HAP-1 (cell line): ENCODE measurements around the gene VEPH1.
"Not testable (repeated sequence)": the region's sequence is repeated elsewhere in the genome, so short reads cannot be mapped to it uniquely, and the experiment has no call there.

Experiments
- DNase-seq, 2 experiments: peaks; one replicate each; pipeline ENCODE4 v3.0.0-alpha.2; 2016 to 2020; ENCODE audit warnings: low spot score in 2 of 2
- H3K27me3 ChIP-seq: fragments of 250-450 bp; sonication (Bioruptor Pico); 2 replicates; pipeline ENCODE4 v1.5.1; 2020; ENCODE audit warnings: low read depth, mild to moderate bottlenecking, moderate library complexity
- H3K36me3 ChIP-seq: fragments of 250-450 bp; sonication (Bioruptor Pico); replicated peaks from 2 replicates; pipeline ENCODE4 v1.5.1; 2020; ENCODE audit warnings: mild to moderate bottlenecking
- H3K4me1 ChIP-seq: fragments of 250-450 bp; sonication (Bioruptor Pico); 2 replicates; pipeline ENCODE4 v1.5.1; 2020; ENCODE audit warnings: mild to moderate bottlenecking
- H3K4me3 ChIP-seq: fragments of 250-450 bp; sonication (Bioruptor Pico); 2 replicates; pipeline ENCODE4 v1.5.1; 2020; ENCODE audit warnings: mild to moderate bottlenecking, moderate library complexity
- H3K9me3 ChIP-seq: fragments of 250-450 bp; sonication (Bioruptor Pico); 2 replicates; pipeline ENCODE4 v1.5.1; 2020; ENCODE audit warnings: mild to moderate bottlenecking, moderate library complexity
- in situ Hi-C: fragments of 300-500 bp; cut with MboI; formaldehyde crosslinking; loops from 3 replicates; pipeline ENCODE4 v1.14.3; 2020; ENCODE audit warnings: low sequenced_read_pairs, inconsistent platforms, mixed read lengths

The VEPH1 gene

GRCh38 chr3:157370867-157371266, 132.3 kb downstream of the VEPH1 start:
- Histone ChIP-seq H3K36me3 (no peaks in the 10 kb centered on the region), H3K4me3 (no peak overlapping the region), H3K4me1 (peaks cover 15% of the 10 kb centered on the region), H3K9me3 (no peaks in the 10 kb centered on the region), H3K27me3 (no peaks in the 10 kb centered on the region)
- in situ Hi-C loops = no loop called here
- DNase-seq = no peak

GRCh38 chr3:157369727-157370421, 133.3 kb downstream of the VEPH1 start:
- in situ Hi-C loops = no loop called here

DNA sequence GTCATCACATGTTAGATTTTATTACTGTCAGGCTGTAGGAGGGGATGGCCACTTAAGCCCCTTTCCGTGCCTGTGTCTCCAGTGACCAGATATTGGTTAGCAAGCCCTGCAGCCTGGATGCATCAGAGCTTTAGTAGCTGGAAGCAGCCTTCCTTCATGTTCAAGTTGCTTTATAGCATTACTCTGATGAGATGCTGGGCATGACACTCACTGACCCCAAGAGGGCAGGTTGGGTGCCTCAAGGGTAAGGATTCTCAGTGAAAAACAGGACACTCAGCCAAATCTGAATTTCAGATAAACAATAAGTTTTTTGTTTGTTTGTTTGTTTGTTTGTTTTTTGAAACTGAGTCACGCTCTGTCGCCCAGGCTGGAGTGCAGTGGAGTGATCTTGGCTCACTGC, 135.0 kb downstream of the VEPH1 start:
- H3K4me1 ChIP-seq = no peaks in the 10 kb centered on the region
- DNase-seq = no peak
- 0 out of 2 replicates have a peak, but pooled peaks cover 3% of the 10 kb centered on the region for H3K27me3 ChIP-seq
- H3K9me3 ChIP-seq = no peaks in the 10 kb centered on the region
- H3K36me3 ChIP-seq = no peaks in the 10 kb centered on the region
- in situ Hi-C loops = no loop called here
- H3K4me3 ChIP-seq = no peak overlapping the region

More at GRCh38 chr3:157369727-157370421, 133.3 kb downstream of the VEPH1 start:
- peaks cover 6% of the 10 kb centered on the region for H3K4me1 ChIP-seq
- no peak overlapping the region for H3K4me3 ChIP-seq
- H3K36me3 ChIP-seq = no peaks in the 10 kb centered on the region
- H3K27me3 ChIP-seq = no peaks in the 10 kb centered on the region
- no peak for DNase-seq
- H3K9me3 ChIP-seq = no peaks in the 10 kb centered on the region

GRCh38 chr3:157363393-157363792, 139.8 kb downstream of the VEPH1 start:
- no peak for DNase-seq
- H3K27me3 ChIP-seq = peaks cover 21% of the 10 kb centered on the region
- in situ Hi-C loops = no loop called here

DNA sequence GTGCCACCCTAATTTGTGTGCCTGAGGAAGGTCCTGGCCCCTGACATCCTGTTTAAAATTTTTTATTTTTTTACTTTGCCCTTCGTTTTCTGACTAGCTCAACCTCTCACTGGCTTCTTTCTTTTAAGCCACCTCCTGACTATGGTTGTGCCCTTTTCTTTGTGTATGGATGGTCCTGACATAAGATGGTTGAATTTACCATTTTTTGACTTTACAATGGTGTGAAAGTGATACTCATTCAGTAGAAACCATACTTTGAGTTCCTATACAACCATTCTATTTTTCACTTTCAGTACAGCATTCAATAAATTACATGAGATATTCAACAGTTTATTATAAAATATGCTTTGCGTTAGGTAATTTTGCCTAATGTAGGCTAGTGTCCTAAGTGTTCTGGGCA, 140.9 kb downstream of the VEPH1 start:
- Histone ChIP-seq H3K9me3 (no peaks in the 10 kb centered on the region), H3K4me3 (no peak overlapping the region), H3K36me3 (no peaks in the 10 kb centered on the region), H3K27me3 (peaks cover 25% of the 10 kb centered on the region), H3K4me1 (no peaks in the 10 kb centered on the region)
- no peak for DNase-seq
- in situ Hi-C loops = no loop called here

More at GRCh38 chr3:157363393-157363792, 139.8 kb downstream of the VEPH1 start:
- Histone ChIP-seq H3K36me3 (no peaks in the 10 kb centered on the region), H3K9me3 (no peaks in the 10 kb centered on the region), H3K4me1 (no peaks in the 10 kb centered on the region), H3K4me3 (no peak overlapping the region)

- in situ Hi-C loops = no loop called here
- H3K9me3 ChIP-seq = no peaks in the 10 kb centered on the region
- H3K27me3 ChIP-seq = peaks cover 32% of the 10 kb centered on the region
- no peaks in the 10 kb centered on the region for H3K36me3 ChIP-seq
- no peak overlapping the region for H3K4me3 ChIP-seq
- H3K4me1 ChIP-seq = no peaks in the 10 kb centered on the region
- DNase-seq = no peak
Observed at GRCh38 chr3:157360044-157360443, 143.2 kb downstream of the VEPH1 start.

DNA sequence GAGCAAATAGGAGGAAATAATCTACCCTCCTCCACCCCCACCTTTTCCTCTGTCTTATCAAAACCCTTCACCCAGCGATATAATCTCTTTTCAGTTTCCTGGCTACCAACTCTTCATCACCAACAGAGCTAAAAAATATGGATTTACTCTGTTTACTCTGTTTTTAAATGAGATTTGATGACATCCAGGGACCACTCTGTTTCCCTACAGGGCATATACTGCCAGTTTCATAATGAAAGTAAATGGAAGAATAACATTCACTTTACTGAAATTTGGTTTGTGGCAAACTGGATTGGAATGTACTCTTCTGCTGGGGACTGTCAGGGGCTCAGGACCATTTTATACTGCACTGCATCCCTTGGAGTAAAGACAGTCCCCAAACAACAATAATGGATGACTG, 146.7 kb downstream of the VEPH1 start:
- no peak for DNase-seq
- Histone ChIP-seq H3K36me3 (no peaks in the 10 kb centered on the region), H3K4me3 (no peak overlapping the region), H3K4me1 (no peaks in the 10 kb centered on the region), H3K27me3 (peaks cover 29% of the 10 kb centered on the region), H3K9me3 (no peaks in the 10 kb centered on the region)
- in situ Hi-C loops = no loop called here

DNA sequence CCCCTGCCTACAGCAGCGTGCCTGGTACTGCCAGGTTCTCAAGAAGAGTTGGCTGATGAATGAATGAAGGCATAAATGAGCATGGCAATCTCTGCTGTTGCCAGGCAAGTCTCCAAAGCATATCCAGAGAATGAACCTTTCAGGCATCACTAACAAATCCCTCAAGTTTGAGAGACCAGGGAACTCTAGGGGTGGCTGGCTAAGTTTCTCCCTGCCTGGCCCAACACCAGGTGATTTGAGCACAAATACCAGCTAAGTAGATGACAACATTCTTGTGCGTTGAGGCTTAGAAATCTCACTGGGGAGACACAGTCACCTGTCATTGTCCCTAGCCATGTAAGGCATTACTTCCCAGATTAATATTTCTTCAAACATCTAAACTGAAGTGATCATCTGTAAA, 147.9 kb downstream of the VEPH1 start:
- H3K4me1 ChIP-seq = no peaks in the 10 kb centered on the region
- no peak for DNase-seq
- no peaks in the 10 kb centered on the region for H3K36me3 ChIP-seq
- H3K4me3 ChIP-seq = no peak overlapping the region
- in situ Hi-C loops = no loop called here
- no peaks in the 10 kb centered on the region for H3K9me3 ChIP-seq
- H3K27me3 ChIP-seq = peaks cover 24% of the 10 kb centered on the region

DNA sequence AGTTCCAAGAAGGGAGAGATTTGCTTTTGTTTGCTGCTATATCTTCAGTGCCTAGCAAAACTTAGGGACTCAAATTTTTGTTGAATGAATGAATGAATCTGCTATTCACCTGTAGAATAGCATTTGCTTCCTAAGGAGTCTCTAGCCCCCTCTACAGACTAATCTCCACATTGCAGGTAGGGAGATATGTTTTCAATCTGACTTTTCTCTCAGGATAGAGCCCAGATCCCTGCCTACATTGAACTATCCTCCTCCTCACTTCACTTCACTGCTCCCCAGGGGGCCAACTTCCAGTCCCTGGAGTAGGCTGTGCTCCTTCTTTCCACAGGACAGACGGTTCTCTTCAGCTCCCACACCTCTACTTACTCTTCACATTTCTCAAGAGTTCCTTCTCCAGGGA, 148.5 kb downstream of the VEPH1 start:
- Histone ChIP-seq H3K4me1 (no peaks in the 10 kb centered on the region), H3K4me3 (no peak overlapping the region), H3K36me3 (no peaks in the 10 kb centered on the region), H3K9me3 (no peaks in the 10 kb centered on the region), H3K27me3 (peaks cover 20% of the 10 kb centered on the region)
- in situ Hi-C loops = no loop called here
- DNase-seq = peak in 1 of 2 experiments; percentile 59

DNA sequence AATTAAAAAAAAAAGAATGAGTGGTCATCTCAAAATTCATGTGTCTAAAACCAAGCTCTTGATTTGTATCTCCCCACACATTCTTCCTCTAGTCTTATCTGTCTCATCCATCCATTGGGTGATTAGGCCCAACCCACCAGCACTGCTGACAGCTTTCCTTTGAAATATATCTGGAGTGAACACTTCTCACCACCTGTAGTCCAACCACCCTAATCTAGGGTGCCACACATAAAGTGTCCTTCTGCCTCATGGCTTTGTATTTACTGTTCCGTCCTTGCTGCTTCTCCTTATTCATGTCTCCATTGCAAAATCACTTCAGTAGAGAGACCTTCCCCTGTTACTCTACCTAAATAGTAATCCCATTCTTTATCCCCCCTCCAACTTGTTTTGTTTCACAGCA, 149.0 kb downstream of the VEPH1 start:
- no peaks in the 10 kb centered on the region for H3K9me3 ChIP-seq
- no peak for DNase-seq
- in situ Hi-C loops = no loop called here

DNA sequence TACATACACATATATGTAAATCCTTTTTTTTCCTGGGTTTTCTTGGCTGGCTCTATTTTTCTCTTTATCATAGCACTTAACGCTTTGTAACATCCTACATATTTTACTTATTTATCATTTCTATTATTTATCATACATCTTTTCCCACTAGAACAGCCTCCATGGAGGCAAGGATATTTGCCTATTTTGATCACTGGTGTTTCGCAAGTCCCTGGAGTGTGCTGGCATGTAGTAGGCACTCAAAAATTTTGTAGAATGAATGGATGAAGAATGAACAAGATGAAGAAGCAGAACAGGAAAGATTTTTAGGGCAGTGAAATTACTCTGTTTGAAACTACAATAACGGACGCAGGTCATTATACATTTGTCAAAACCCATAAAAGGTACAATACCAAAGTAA, 149.6 kb downstream of the VEPH1 start:
- Histone ChIP-seq H3K4me3 (no peak overlapping the region), H3K36me3 (no peaks in the 10 kb centered on the region), H3K27me3 (peaks cover 13% of the 10 kb centered on the region), H3K4me1 (no peaks in the 10 kb centered on the region), H3K9me3 (no peaks in the 10 kb centered on the region)
- DNase-seq = no peak
- in situ Hi-C loops = no loop called here

More for the DNA sequence above, 149.0 kb downstream of the VEPH1 start:
- peaks cover 18% of the 10 kb centered on the region for H3K27me3 ChIP-seq
- no peak overlapping the region for H3K4me3 ChIP-seq
- H3K36me3 ChIP-seq = no peaks in the 10 kb centered on the region
- H3K4me1 ChIP-seq = no peaks in the 10 kb centered on the region

GRCh38 chr3:157351981-157352380, 151.2 kb downstream of the VEPH1 start:
- Histone ChIP-seq H3K9me3 (no peaks in the 10 kb centered on the region), H3K4me3 (no peak overlapping the region), H3K4me1 (no peaks in the 10 kb centered on the region), H3K36me3 (no peaks in the 10 kb centered on the region), H3K27me3 (peaks cover 6% of the 10 kb centered on the region)
- DNase-seq = no peak
- in situ Hi-C loops = no loop called here

DNA sequence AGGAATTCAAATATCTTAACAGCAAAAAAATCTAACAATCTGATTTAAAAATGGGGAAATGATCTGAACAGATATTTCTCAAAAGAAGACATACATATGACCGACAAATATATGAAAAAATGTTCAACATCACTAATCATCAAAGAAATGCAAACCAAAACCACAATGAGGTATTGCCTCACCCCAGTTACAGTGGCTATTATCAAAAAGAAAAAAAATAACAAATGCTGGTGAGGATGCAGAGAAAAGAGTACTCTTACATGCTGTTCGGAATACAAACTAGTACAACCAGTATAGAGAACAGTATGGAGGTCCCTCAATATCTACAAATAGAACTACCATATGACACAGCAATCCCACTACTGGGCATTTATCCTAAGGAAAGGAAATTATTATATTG, 152.6 kb downstream of the VEPH1 start:
- H3K4me1 ChIP-seq, H3K4me3 ChIP-seq, in situ Hi-C loops, H3K9me3 ChIP-seq, H3K27me3 ChIP-seq, H3K36me3 ChIP-seq, DNase-seq: not testable (repeated sequence)

DNA sequence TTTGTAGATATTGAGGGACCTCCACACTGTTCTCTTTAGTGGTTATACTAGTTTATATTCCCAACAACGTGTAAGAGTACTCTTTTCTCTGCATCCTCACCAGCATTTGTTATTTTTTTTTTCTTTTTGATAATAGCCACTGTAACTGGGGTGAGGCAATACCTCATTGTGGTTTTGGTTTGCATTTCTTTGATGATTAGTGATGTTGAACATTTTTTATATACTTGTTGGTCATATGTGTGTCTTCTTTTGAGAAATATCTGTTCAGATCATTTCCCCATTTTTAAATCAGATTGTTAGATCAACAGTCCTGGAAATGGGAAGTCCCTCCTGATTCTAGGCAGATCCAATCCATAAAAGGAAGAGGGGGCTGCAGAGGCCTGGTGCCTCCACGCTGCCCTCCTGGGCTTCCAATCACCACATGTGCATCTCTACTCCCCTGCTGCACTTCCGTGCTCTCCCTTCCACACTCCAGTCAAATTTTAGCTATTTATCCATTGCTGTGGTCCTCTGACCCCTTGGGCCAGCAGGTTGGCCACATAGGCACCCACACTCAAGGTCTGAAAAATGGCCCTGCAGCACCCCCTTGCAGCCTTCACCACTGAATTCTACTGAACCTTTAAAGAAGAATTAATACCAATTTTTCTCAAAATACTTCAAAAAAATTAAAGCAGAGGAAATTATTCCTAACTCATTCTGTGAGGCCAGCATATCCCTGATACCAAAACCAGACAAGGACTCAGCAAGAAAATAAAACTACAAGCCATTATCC, 154.7 kb downstream of the VEPH1 start:
- H3K36me3 ChIP-seq, H3K9me3 ChIP-seq, H3K4me3 ChIP-seq, H3K27me3 ChIP-seq, H3K4me1 ChIP-seq, DNase-seq, in situ Hi-C loops: not testable (repeated sequence)
